Chondrocyte (in vitro differentiated cells): ENCODE results near the gene MYL5. TPM values are rescaled to one million over a fixed set of nuclear protein-coding genes. Genes with fewer than 3 reads are reported as not detected.
A peak's percentile ranks its signal among the peaks of the same experiment; 100 is the strongest.
"Not testable (repeated sequence)": the region's sequence is repeated elsewhere in the genome, so short reads cannot be mapped to it uniquely, and the experiment has no call there.

ENCODE experiments used
- DNase-seq: peaks from one replicate; pipeline ENCODE4 v3.0.0; 2021; ENCODE audit warnings: mixed read lengths, low spot score
- H3K27ac Mint-ChIP-seq: one replicate; pipeline ENCODE4 v1.8.0; 2021; ENCODE audit warnings: mild to moderate bottlenecking, moderate library complexity, mixed read lengths; ENCODE audit not compliant: unreplicated experiment
- H3K27me3 Mint-ChIP-seq: 2 replicates; pipeline ENCODE4 v1.8.0; 2021; ENCODE audit warnings: low read depth, mixed read lengths
- H3K36me3 Mint-ChIP-seq: 2 replicates; pipeline ENCODE4 v1.8.0; 2021; ENCODE audit warnings: low read depth, mixed read lengths
- H3K4me1 Mint-ChIP-seq: 2 replicates; pipeline ENCODE4 v1.8.0; 2021; ENCODE audit warnings: low read depth, mild to moderate bottlenecking, mixed read lengths
- H3K4me3 Mint-ChIP-seq: one replicate; pipeline ENCODE4 v1.8.0; 2021; ENCODE audit warnings: mild to moderate bottlenecking, moderate library complexity, mixed read lengths; ENCODE audit not compliant: unreplicated experiment
- H3K9me3 Mint-ChIP-seq: 2 replicates; pipeline ENCODE4 v1.8.0; 2021; ENCODE audit warnings: low read depth, mixed read lengths
- CTCF ChIP-seq: fragments of 200-600 bp; sonication (generic); IDR thresholded peaks from 2 replicates; pipeline ENCODE4 v1.5.0; 2021; ENCODE audit warnings: antibody characterized with exemption, mild to moderate bottlenecking, moderate library complexity
- total RNA-seq: library from RNA; stranded (reverse); gene quantifications from 3 replicates; pipeline ENCODE4 v1.2.1, GENCODE V29; 2021

The MYL5 gene
- total RNA-seq, 1 donor from 2014 or later = 22.8 TPM

DNA sequence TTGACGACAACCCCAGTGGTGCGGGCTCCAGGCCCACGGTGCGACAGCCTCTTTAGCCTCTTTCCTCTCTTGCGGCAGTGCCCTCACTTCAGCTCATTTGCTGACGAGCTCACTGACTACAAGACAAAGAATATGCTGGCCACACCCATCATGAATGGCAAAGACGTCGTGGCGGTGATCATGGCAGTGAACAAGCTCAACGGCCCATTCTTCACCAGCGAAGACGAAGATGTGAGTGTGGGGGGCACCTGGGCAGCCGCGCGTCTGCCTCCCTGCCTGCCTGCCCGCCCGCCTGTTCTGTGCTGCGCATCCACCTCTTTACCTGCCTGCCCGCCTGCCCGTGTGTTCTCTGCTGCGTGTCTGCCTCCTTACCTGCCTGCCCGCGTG, 39.8 kb upstream of the MYL5 start:
- Mint-ChIP-seq H3K9me3 (peaks cover 9% of the 10 kb centered on the region), H3K27ac (no peak overlapping the region), H3K4me1 (peaks cover 8% of the 10 kb centered on the region), H3K36me3 (peaks cover 1% of the 10 kb centered on the region), H3K27me3 (peaks cover 25% of the 10 kb centered on the region), H3K4me3 (no peak overlapping the region)
- DNase-seq = peak; percentile 84
- TF ChIP-seq CTCF = no peak

DNA sequence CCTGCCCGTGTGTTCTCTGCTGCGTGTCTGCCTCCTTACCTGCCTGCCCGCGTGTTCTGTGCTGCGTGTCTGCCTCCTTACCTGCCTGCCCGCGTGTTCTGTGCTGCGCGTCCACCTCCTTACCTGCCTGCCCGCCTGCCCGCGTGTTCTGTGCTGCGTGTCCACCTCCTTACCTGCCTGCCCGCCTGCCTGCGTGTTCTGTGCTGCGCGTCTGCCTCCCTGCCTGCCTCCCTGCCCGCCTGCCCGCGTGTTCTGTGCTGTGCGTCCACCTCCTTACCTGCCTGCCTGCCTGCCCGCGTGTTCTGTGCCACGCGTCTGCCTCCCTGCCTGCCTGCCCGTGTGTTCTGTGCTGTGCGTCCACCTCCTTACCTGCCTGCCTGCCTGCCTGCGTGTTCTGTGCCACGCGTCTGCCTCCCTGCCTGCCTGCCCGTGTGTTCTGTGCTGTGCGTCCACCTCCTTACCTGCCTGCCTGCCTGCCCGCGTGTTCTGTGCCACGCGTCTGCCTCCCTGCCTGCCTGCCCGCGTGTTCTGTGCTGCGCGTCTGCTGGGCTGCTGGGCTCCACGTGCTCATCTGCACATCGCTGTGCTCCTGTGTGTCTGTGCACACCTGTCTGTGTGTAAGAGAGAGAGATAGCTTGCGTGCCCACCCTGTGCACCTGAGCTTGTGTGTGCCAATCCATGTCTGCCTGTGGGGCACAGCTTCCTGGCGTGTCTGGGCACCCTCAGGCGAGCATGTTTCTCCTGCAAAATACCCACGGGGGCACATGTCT, 39.1 kb upstream of the MYL5 start:
- peak; percentile 77 for DNase-seq
- H3K27ac Mint-ChIP-seq, H3K36me3 Mint-ChIP-seq, H3K4me1 Mint-ChIP-seq, H3K4me3 Mint-ChIP-seq, H3K9me3 Mint-ChIP-seq: not testable (repeated sequence)
- peaks cover 19% of the 10 kb centered on the region for H3K27me3 Mint-ChIP-seq

GRCh38 chr4:635851-636627, 38.3 kb upstream of the MYL5 start:
- Mint-ChIP-seq H3K4me3 (no peak overlapping the region), H3K9me3 (peaks cover 14% of the 10 kb centered on the region), H3K36me3 (peaks cover 1% of the 10 kb centered on the region), H3K4me1 (peaks cover 8% of the 10 kb centered on the region), H3K27me3 (peaks cover 12% of the 10 kb centered on the region), H3K27ac (no peak overlapping the region)
- TF ChIP-seq CTCF = no peak
- DNase-seq = peak; percentile 85

DNA sequence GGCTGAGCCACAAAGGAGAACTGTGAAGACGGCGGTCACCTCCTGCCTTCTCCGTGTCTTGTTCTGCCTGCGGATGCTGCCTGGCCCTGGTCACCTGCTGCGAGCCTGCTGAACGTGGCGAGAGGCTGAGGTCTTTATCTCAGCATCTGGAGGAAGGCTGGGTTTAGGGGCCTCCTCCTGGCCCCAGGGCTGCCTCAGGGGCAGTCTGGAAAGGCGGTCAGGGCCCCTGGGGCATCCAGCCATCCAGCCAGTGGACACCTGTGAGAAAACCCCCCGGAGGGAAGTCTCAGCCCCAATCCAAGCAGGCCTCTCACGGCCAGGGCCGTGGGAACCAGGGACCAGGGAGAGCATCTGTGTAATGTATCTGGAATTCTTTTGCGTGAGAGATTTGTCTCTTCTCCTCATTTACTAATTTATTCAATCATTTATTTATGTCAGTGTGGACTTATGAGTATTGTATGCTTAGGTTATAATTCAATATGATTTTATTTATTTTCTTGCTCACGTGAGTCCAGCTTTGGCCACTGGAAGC, 37.6 kb upstream of the MYL5 start:
- peak; percentile 64 for DNase-seq
- Mint-ChIP-seq H3K27ac (no peak overlapping the region), H3K9me3 (peaks cover 14% of the 10 kb centered on the region), H3K36me3 (peaks cover 1% of the 10 kb centered on the region), H3K4me3 (no peak overlapping the region), H3K27me3 (peaks cover 11% of the 10 kb centered on the region), H3K4me1 (peaks cover 8% of the 10 kb centered on the region)
- TF ChIP-seq CTCF = no peak

- peak; percentile 68 for DNase-seq
- H3K4me3 Mint-ChIP-seq = peak overlapping the region; percentile 20
- peaks cover 7% of the 10 kb centered on the region for H3K9me3 Mint-ChIP-seq
- TF ChIP-seq CTCF = no peak
- H3K27me3 Mint-ChIP-seq = peaks cover 11% of the 10 kb centered on the region
- peaks cover 1% of the 10 kb centered on the region for H3K36me3 Mint-ChIP-seq
- peaks cover 8% of the 10 kb centered on the region for H3K4me1 Mint-ChIP-seq
- no peak overlapping the region for H3K27ac Mint-ChIP-seq
Observed at GRCh38 chr4:637536-638280, 36.6 kb upstream of the MYL5 start.

DNA sequence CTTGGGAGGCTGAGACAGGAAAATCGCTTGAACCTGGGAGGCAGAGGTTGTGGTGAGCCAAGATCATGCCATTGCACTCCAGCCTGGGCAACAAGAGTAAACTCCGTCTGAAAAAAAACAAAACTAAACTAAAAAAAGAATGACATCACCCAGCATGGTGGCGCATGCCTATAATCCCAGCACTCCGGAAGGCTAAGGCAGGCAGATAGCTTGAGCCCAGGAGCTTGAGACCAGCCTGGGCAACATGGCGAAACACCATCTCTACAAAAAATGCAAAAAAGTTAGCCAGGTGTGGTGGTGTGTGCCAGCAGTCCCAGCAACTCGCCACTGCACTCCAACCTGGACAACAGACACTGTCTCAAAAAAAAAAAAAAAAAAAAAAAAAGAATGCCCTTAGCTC, 32.0 kb upstream of the MYL5 start:
- H3K4me1 Mint-ChIP-seq, H3K36me3 Mint-ChIP-seq, H3K4me3 Mint-ChIP-seq, H3K27ac Mint-ChIP-seq: not testable (repeated sequence)
- H3K27me3 Mint-ChIP-seq = peaks cover 13% of the 10 kb centered on the region
- peak; percentile 11 for DNase-seq
- H3K9me3 Mint-ChIP-seq = peaks cover 12% of the 10 kb centered on the region
